ENCODE data around the gene ALS2. TPM values are rescaled to one million over a fixed set of nuclear protein-coding genes. Genes with fewer than 3 reads are reported as not detected.

ALS2 gene
- total RNA-seq, 2 donors from 2014 or later: 14.8 to 16.3 TPM

GRCh38 chr2:201656740-201657139 lies 124.0 kb downstream of the ALS2 start:
- WGBS: 89% methylated on average over 5 of the region's 5 CpGs
- H3K4me3 ChIP-seq: no peak overlapping the region
- H3K9me3 ChIP-seq: no peaks in the 10 kb centered on the region
- no peak for DNase-seq (ENCODE audit: low spot score)
- no peaks in the 10 kb centered on the region for H3K4me1 ChIP-seq (replicated peaks)
- intact Hi-C loops (cut with DNase I): no loop called here
- TF ChIP-seq POLR2AphosphoS5 (IDR thresholded peaks at IDR 0.05): no peak
- TF ChIP-seq, protein P1, sequence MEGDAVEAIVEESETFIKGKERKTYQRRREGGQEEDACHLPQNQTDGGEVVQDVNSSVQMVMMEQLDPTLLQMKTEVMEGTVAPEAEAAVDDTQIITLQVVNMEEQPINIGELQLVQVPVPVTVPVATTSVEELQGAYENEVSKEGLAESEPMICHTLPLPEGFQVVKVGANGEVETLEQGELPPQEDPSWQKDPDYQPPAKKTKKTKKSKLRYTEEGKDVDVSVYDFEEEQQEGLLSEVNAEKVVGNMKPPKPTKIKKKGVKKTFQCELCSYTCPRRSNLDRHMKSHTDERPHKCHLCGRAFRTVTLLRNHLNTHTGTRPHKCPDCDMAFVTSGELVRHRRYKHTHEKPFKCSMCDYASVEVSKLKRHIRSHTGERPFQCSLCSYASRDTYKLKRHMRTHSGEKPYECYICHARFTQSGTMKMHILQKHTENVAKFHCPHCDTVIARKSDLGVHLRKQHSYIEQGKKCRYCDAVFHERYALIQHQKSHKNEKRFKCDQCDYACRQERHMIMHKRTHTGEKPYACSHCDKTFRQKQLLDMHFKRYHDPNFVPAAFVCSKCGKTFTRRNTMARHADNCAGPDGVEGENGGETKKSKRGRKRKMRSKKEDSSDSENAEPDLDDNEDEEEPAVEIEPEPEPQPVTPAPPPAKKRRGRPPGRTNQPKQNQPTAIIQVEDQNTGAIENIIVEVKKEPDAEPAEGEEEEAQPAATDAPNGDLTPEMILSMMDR (IDR thresholded peaks at IDR 0.05): no peak
- TF ChIP-seq POLR2A (IDR thresholded peaks at IDR 0.05): no peak
- no peaks in the 10 kb centered on the region for H3K36me3 ChIP-seq
- no peak overlapping the region for H3K27ac ChIP-seq
- no peaks in the 10 kb centered on the region for H3K27me3 ChIP-seq (replicated peaks; ENCODE audit: insufficient read depth)

- Histone ChIP-seq H3K27me3 (replicated peaks; ENCODE audit: insufficient read depth) (no peaks in the 10 kb centered on the region), H3K27ac (no peak overlapping the region), H3K4me3 (no peak overlapping the region), H3K4me1 (replicated peaks) (no peaks in the 10 kb centered on the region), H3K36me3 (no peaks in the 10 kb centered on the region), H3K9me3 (no peaks in the 10 kb centered on the region)
- no peak for DNase-seq (ENCODE audit: low spot score)
- TF ChIP-seq POLR2AphosphoS5 (IDR thresholded peaks at IDR 0.05) (no peak), POLR2A (IDR thresholded peaks at IDR 0.05) (no peak)
- TF ChIP-seq, protein P1 (IDR thresholded peaks at IDR 0.05): no peak
- WGBS: 88% methylated on average over 11 of the region's 11 CpGs
- intact Hi-C loops (cut with DNase I): no loop called here
These were observed 124.6 kb downstream of the ALS2 start for GRCh38 chr2:201656102-201656501.

DNA sequence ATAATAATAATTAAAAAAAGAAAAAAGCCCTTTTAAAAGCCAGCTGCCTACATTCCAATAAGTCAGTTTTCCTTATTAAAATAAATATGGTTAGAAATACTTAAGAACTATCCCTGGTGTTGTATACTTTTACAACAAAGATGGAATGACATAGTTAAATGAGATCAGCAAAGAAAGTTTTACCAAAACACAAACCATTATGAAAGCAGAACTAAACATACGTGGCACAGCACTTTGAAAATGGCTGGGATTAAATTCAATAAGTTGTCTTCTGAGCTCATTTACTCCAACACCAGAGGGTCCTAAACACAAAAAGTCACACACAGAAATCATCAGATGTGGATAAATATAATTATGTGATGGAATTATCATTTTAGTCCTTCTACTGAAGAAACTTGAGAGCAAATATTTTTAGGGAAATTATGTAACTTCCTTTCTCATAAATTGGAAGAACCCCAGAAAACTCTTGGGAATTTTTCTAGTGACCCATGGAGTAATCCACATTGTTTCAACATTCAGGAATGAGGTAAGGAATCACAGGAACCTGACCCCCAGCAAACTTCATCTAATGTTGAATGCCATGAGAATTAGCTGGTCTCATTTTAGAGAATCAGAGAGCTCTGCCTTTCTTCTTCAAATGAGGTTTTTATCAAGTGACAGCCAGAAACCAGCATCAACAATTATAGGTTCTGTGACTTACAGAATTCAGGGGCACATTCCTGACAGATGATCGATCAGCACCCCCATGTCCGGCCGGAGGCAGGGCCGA lies 125.9 kb downstream of the ALS2 start:
- no peak for DNase-seq (ENCODE audit: low spot score)
- Histone ChIP-seq H3K27me3 (replicated peaks; ENCODE audit: insufficient read depth) (no peaks in the 10 kb centered on the region), H3K36me3 (no peaks in the 10 kb centered on the region), H3K4me1 (replicated peaks) (no peaks in the 10 kb centered on the region), H3K4me3 (no peak overlapping the region), H3K27ac (no peak overlapping the region), H3K9me3 (no peaks in the 10 kb centered on the region)
- WGBS: 87% methylated on average over 5 of the region's 5 CpGs
- TF ChIP-seq POLR2A (IDR thresholded peaks at IDR 0.05) (no peak), POLR2AphosphoS5 (IDR thresholded peaks at IDR 0.05) (no peak)
- TF ChIP-seq, protein P1 (IDR thresholded peaks at IDR 0.05): no peak
- intact Hi-C loops (cut with DNase I): no loop called here

DNA sequence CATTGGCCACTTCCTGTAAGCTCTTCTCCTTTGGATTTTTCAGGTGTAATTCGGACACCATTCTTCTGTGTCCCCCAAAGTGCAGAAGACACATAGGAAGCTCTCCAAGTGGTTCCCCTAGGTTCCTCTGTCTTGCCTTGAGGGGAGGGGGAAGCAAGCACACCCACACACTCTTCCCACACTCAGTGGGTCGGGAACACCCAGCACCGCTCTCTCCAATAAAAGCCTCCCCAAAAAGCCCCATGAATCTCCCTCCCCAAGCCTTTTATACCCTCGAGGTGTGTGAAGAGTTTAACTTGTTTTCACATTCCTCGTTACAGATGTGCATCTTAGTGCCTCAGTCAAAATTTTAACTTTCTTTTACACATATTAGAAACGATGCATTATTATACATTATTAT lies 127.5 kb downstream of the ALS2 start:
- no peak overlapping the region for H3K27ac ChIP-seq
- intact Hi-C loops (cut with DNase I): no loop called here
- no peak for DNase-seq (ENCODE audit: low spot score)
- no peaks in the 10 kb centered on the region for H3K27me3 ChIP-seq (replicated peaks; ENCODE audit: insufficient read depth)
- H3K4me1 ChIP-seq (replicated peaks): no peaks in the 10 kb centered on the region
- no peak for TF ChIP-seq POLR2A (IDR thresholded peaks at IDR 0.05)
- TF ChIP-seq POLR2AphosphoS5 (IDR thresholded peaks at IDR 0.05): no peak
- TF ChIP-seq, protein P1 (IDR thresholded peaks at IDR 0.05): no peak
- no peak overlapping the region for H3K4me3 ChIP-seq
- H3K36me3 ChIP-seq: no peaks in the 10 kb centered on the region
- H3K9me3 ChIP-seq: no peaks in the 10 kb centered on the region
- 74% methylated on average over 6 of the region's 6 CpGs for WGBS

Small RNA genes lying within 50 kb of the gene (small RNA-seq; reads per million reads assigned to genes)
- gene RF00019 (0 reads per million in 2 donors), gene UBE2V1P11 (0 reads per million in 2 donors)

Other genes starting within 250 kb of the ALS2 start
- gene TMEM237, start 137.4 kb downstream of the ALS2 start, total RNA-seq: 10 to 100 TPM; 29.7 to 31.4 TPM
- gene MPP4, start 82.3 kb downstream of the ALS2 start, total RNA-seq: not detected
- 1 to 10 TPM in 1 of 2 donors, not detected in 1; 1.2 TPM for gene CDK15, start 25.6 kb upstream of the ALS2 start, total RNA-seq

Measured in prostate gland (tissue), 2 donors.